SHP77 (cell line): Measurements from ENCODE around the gene TMC3.
"Not testable (repeated sequence)": the region's sequence is repeated elsewhere in the genome, so short reads cannot be mapped to it uniquely, and the experiment has no call there.

ENCODE experiments used
- DNase-seq, 2 experiments: peaks; one replicate each; lab custom pipeline; 2025; lab: John Stamatoyannopoulos, UW

TMC3 gene

GRCh38 chr15:81373775-81374395 lies at the start of gene TMC3:
Gene TMC3, minus strand, starts transcription at chr15:81374213. Its CDS starts 136 bp downstream, at chr15:81374077.
- no peak for DNase-seq

- DNase-seq = no peak
Measured at GRCh38 chr15:81421461-81421860, 47.4 kb upstream of the TMC3 start.

- no peak for DNase-seq
Measured at GRCh38 chr15:81419332-81419943, 45.4 kb upstream of the TMC3 start.

- DNase-seq = no peak
Measured at GRCh38 chr15:81418891-81419290, 44.9 kb upstream of the TMC3 start.

GRCh38 chr15:81418444-81418843 lies 44.4 kb upstream of the TMC3 start:
- DNase-seq = no peak

- not testable (repeated sequence) for DNase-seq
Measured at GRCh38 chr15:81414274-81414968, 40.4 kb upstream of the TMC3 start.

GRCh38 chr15:81413851-81414250 lies 39.8 kb upstream of the TMC3 start:
- no peak for DNase-seq

GRCh38 chr15:81411969-81412633 lies 38.1 kb upstream of the TMC3 start:
- no peak for DNase-seq

- no peak for DNase-seq
Measured at GRCh38 chr15:81411051-81411450, 37.0 kb upstream of the TMC3 start.

GRCh38 chr15:81410318-81410753 lies 36.3 kb upstream of the TMC3 start:
- DNase-seq = peak; percentile 25 to 58

- no peak for DNase-seq
Measured at GRCh38 chr15:81407718-81408117, 33.7 kb upstream of the TMC3 start.

GRCh38 chr15:81407176-81407575 lies 33.2 kb upstream of the TMC3 start:
- DNase-seq = no peak

GRCh38 chr15:81400640-81401236 lies 26.7 kb upstream of the TMC3 start:
- peak; percentile 11 to 17 for DNase-seq

- DNase-seq = no peak
Measured at GRCh38 chr15:81398910-81399551, 25.0 kb upstream of the TMC3 start.

- no peak for DNase-seq
Measured at GRCh38 chr15:81398456-81398855, 24.4 kb upstream of the TMC3 start.

GRCh38 chr15:81394603-81395002 lies 20.6 kb upstream of the TMC3 start:
- no peak for DNase-seq

GRCh38 chr15:81391657-81392056 lies 17.6 kb upstream of the TMC3 start:
- no peak for DNase-seq

- DNase-seq = no peak
Measured at GRCh38 chr15:81388436-81388770, 14.4 kb upstream of the TMC3 start.

- DNase-seq = no peak
Measured at GRCh38 chr15:81387621-81388435, 13.8 kb upstream of the TMC3 start.

GRCh38 chr15:81386947-81387346 lies 12.9 kb upstream of the TMC3 start:
- DNase-seq = no peak

GRCh38 chr15:81385721-81386076 lies 11.7 kb upstream of the TMC3 start:
- DNase-seq = no peak
